Urothelium cell line (cell line): ENCODE results near the gene TBC1D24.

Experiments
- DNase-seq: peaks from one replicate; pipeline ENCODE4 v3.0.0; 2011; ENCODE audit warnings: low spot score, mixed read lengths
- FAIRE-seq: peaks from 2 replicates; lab custom pipeline; 2011; peaks lifted over from hg19 to GRCh38; lab: Jason Lieb, UNC

TBC1D24 gene

GRCh38 chr16:2481676-2482075 lies 6.7 kb downstream of the TBC1D24 start:
- FAIRE-seq = no peak
- no peak for DNase-seq

DNA sequence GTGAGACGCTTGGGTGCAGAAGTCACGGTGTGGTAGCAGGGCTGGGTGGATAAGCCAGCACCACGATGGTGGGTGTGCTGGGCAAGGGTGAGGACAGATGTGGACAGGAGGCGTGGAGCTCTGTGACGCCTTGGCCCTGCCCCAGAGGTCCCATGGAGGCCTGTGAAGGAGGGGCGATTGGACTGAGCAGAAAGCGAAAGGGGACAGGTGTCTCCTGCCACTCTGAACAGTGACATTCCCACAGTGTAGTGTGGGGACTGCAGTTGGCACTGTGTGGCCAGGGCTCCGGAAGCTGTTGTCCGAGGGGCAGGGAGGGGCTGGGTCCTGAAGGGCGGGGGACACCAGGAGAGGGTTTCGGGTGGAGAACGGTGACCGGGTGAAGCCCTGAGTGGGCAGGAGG lies 7.3 kb downstream of the TBC1D24 start:
- FAIRE-seq (no peak), DNase-seq (no peak)

GRCh38 chr16:2482708-2483534 lies 8.0 kb downstream of the TBC1D24 start:
- FAIRE-seq (no peak), DNase-seq (no peak)

GRCh38 chr16:2483939-2484897 lies 9.3 kb downstream of the TBC1D24 start:
- FAIRE-seq = no peak

GRCh38 chr16:2484898-2485508 lies 10.1 kb downstream of the TBC1D24 start:
- no peak for FAIRE-seq
- DNase-seq = no peak

More at GRCh38 chr16:2483939-2484897, 9.3 kb downstream of the TBC1D24 start:
- DNase-seq = no peak

GRCh38 chr16:2485811-2486507 lies 11.0 kb downstream of the TBC1D24 start:
- DNase-seq (no peak), FAIRE-seq (no peak)

- FAIRE-seq (no peak), DNase-seq (no peak)
Observed at GRCh38 chr16:2486645-2487516, 12.0 kb downstream of the TBC1D24 start.

DNA sequence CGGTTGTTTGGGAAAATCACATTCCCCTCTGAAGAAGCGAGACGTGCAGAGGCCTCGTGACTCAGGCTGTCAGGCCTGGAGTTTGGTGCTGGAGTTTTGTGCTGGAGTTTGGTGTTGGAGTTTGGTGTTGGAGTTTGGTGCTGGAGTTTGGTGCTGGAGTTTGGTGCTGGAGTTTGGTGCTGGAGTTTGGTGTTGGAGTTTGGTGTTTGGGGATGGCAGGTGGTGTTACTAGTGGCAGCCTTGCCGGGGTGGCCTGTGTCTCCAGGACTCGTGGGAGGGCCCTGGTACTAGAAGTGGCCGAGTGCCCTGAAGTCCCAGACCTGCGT lies 12.6 kb downstream of the TBC1D24 start:
- FAIRE-seq = no peak
- no peak for DNase-seq

GRCh38 chr16:2487903-2488531 lies 13.1 kb downstream of the TBC1D24 start:
- FAIRE-seq = no peak
- no peak for DNase-seq

DNA sequence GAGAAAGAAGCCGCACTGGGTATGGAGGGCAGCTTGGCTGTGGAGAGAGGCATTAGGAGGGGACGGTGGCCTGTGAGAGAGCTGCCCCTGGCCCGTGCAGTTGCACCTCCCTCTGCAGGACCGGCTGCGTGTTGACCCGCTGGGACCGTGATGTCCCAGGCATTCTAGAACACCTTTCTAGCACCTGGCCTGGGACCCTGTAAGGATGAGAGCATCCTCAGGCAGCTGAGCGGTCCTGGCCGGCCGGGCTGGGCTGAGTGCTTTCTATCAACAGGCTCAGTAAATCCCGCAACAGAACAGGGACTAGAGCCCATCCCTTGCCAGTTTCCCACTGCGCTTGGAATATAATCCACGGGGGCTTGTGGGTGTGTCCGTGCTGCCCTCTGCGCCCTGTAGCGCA lies 14.7 kb downstream of the TBC1D24 start:
- no peak for DNase-seq
- no peak for FAIRE-seq

DNA sequence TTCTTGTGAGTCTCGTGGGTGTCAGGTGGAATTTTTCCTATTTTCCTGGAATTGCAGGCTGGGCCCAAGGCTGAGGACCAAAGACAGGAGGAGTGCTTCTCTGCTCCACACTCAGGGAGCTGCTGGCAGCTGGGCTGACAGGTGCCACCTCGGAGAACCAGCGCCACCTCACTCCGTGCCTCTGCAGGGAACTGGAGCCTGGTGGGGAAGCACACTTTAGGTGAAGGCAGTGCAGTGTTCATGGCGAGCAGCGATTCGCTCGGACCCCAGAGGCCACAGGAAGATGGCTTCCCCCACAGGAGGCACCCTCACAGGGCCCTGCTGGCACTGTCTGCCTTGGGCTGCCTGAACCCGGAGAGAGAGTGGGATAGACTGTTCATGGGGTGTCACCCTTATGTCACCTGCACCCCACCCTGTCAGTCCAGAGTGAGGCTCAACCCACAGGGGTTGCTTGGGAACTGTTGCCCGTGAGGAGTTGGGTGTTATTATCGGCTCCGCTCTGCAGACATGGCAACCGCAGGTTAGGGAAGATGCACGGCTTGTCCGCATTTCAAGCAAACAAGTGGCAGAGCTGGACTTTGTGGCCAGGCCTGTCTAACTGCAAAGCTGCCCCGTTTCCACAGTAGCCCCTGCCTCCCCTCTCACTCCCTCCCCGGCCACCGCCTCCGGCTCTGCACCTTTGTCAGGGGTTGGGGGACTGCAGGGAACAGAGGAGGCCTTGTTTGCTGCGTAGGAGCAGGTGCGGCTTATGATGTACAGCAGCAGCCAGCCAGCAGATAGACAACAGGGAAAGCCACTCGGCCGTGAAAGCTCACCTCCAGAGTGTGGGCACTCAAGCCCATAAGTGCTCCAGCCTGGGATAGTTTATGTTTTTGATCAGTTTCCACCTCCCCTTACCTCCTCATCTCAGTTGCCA lies 15.5 kb downstream of the TBC1D24 start:
- no peak for FAIRE-seq
- DNase-seq = no peak

DNA sequence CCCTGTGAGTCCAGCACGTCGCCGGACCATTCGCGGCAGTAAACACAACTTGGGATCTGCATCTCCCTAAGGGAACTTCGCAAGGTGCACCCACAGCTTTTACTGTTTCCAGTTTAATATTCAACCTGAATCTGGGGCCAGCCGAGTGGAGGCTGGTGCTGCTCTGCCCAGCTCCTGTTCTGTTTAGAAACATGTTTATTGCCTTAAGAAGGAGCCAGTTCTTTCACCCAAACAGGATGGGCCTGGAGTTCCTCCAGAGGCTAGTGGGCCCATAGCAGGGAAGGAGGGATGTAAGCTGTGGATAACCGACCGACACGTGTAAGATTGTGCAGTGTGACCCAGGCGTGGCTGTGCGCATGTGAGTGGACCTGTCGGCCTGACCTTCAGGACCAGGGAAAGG lies 17.4 kb downstream of the TBC1D24 start:
- DNase-seq = no peak

DNA sequence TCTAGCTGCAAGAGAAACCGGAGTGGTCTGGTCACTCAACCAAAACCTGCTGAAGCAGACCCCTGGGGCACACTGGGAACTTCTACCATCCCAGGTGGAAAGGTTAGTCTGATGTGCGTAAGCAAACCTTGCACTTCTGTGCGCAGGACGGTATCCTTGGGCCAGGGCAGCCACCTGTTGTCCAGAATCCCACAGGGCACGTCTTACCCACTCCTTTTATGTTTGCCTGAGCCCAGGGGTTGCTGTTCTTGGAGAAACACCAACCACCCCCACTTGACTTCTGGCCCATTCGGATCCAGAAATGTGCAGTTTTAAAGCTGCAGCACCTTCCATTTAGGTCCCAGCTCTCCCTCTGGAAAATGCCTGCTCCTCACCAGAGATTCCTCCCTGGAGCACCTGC lies 18.7 kb downstream of the TBC1D24 start:
- FAIRE-seq (no peak), DNase-seq (no peak)

More for the DNA sequence above, 17.4 kb downstream of the TBC1D24 start:
- FAIRE-seq = no peak

- DNase-seq (no peak), FAIRE-seq (no peak)
Observed at GRCh38 chr16:2494616-2495015, 19.7 kb downstream of the TBC1D24 start.

- no peak for FAIRE-seq
- no peak for DNase-seq
Observed at GRCh38 chr16:2495041-2495440, 20.1 kb downstream of the TBC1D24 start.

GRCh38 chr16:2496223-2497115 lies 21.5 kb downstream of the TBC1D24 start:
- FAIRE-seq = no peak
- no peak for DNase-seq

- no peak for DNase-seq
- FAIRE-seq = no peak
Observed at GRCh38 chr16:2497116-2497630, 22.2 kb downstream of the TBC1D24 start.
